Prostate gland (tissue), 2 donors: ENCODE results near the gene U2AF2. TPM values are rescaled to one million over a fixed set of nuclear protein-coding genes. Genes with fewer than 3 reads are reported as not detected.

Source experiments
- DNase-seq: peaks from one replicate; pipeline ENCODE4 v3.0.0-alpha.2; 2019; ENCODE audit warnings: low spot score
- H3K27ac ChIP-seq, 2 donors: fragments of 200-600 bp; sonication (generic); 2 replicates each; pipeline ENCODE4 v1.5.1; 2017 to 2019
- H3K27me3 ChIP-seq: fragments of 200-600 bp; sonication (generic); replicated peaks from 2 replicates; pipeline ENCODE4 v1.5.1; 2019; ENCODE audit not compliant: insufficient read depth
- H3K36me3 ChIP-seq, 2 donors: fragments of 200-600 bp; sonication (generic); 1 replicate in 1 of 2; 2 replicates in 1 of 2; pipeline versions ENCODE4 v1.5.1 to v1.8.1; 2017 to 2019
- H3K4me1 ChIP-seq: fragments of 200-600 bp; sonication (generic); replicated peaks from 2 replicates; pipeline ENCODE4 v1.5.1; 2019
- H3K4me3 ChIP-seq, 2 donors: fragments of 200-600 bp; sonication (generic); 2 replicates each; pipeline ENCODE4 v1.5.1; 2017 to 2019
- H3K9me3 ChIP-seq: fragments of 200-600 bp; sonication (generic); 2 replicates; pipeline ENCODE4 v1.5.1; 2017
- POLR2A ChIP-seq: fragments of 450-650 bp; IDR thresholded peaks from one replicate; pipeline ENCODE4 v1.6.1; 2016; ENCODE audit warnings: antibody characterized with exemption, mild to moderate bottlenecking
- POLR2AphosphoS5 ChIP-seq: sonication (generic); formaldehyde crosslinking; IDR thresholded peaks from one replicate; pipeline ENCODE4 v1.6.1; 2017; ENCODE audit warnings: antibody characterized with exemption
- WGBS: methylation state at CpG from one replicate; pipeline ENCODE4 v1.1.5; 2018; 5-methylcytosine and 5-hydroxymethylcytosine counted together
- intact Hi-C: fragments of 100-400 bp; cut with DNase I; formaldehyde crosslinking; loops from one replicate; pipeline ENCODE4 v1.14.2; 2022
- total RNA-seq, 2 donors: library from RNA; depleted of rRNA; stranded (reverse); fragments of >200 nt; gene quantifications; one replicate each; pipeline ENCODE4 v1.1.0, GENCODE V29; 2016
- TF ChIP-seq, protein P1 (sequence below), 4 experiments: fragments of 200-600 bp in 2 of 4; fragments of 450-650 bp in 2 of 4; sonication (generic) in 2 of 4; IDR thresholded peaks; 1 replicate in 3 of 4; 2 replicates in 1 of 4; pipeline ENCODE4 v1.5.1; 2016 to 2019; ENCODE audit warnings: antibody characterized with exemption in 4 of 4, mild to moderate bottlenecking in 2 of 4, moderate library complexity in 2 of 4

Gene U2AF2
- total RNA-seq, 2 donors from 2014 or later: 99.2 to 224 TPM

DNA sequence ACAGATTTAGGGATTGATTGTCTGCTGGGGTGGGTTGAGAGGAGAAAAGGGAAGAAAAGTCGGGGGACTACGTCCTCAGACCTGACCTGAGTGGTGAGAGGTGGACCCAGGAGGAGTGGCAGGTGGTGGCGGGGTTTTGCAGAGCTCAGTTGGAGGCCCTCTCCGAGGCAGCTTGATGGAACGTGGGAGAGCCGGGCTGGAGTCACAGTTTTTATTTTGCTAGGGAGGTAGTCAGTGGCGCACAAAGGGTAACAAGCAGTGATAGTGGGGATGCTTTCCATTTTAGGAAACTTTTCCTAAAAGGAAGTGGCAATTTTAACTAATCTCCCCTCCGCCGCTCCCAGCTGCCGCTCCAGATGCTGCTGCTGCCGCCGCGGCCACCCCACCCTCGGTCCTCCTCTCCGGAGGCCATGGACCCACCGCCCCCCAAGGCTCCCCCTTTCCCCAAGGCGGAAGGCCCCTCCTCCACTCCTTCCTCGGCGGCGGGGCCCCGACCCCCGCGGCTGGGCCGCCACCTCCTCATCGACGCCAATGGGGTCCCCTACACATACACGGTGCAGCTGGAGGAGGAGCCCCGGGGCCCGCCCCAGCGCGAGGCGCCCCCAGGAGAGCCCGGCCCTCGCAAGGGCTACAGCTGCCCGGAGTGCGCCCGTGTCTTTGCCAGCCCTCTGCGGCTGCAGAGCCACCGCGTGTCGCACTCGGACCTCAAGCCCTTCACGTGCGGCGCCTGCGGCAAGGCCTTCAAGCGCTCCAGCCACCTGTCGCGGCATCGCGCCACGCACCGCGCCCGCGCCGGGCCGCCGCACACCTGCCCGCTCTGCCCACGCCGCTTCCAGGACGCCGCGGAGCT, 12.5 kb upstream of the U2AF2 start:
- DNase-seq: no peak
- intact Hi-C loops: no loop called here
- Histone ChIP-seq H3K27me3 (no peaks in the 10 kb centered on the region), H3K4me1 (peaks cover 31% of the 10 kb centered on the region), H3K4me3 (peak overlapping the region; percentile 85 to 91), H3K9me3 (no peaks in the 10 kb centered on the region), H3K27ac (peak overlapping the region; percentile 93 to 95), H3K36me3 (no peaks in the 10 kb centered on the region)
- WGBS: under 1% methylated on average over 28 of the region's 65 CpGs
- TF ChIP-seq POLR2AphosphoS5 (no peak), POLR2A (no peak)
- TF ChIP-seq, protein P1, sequence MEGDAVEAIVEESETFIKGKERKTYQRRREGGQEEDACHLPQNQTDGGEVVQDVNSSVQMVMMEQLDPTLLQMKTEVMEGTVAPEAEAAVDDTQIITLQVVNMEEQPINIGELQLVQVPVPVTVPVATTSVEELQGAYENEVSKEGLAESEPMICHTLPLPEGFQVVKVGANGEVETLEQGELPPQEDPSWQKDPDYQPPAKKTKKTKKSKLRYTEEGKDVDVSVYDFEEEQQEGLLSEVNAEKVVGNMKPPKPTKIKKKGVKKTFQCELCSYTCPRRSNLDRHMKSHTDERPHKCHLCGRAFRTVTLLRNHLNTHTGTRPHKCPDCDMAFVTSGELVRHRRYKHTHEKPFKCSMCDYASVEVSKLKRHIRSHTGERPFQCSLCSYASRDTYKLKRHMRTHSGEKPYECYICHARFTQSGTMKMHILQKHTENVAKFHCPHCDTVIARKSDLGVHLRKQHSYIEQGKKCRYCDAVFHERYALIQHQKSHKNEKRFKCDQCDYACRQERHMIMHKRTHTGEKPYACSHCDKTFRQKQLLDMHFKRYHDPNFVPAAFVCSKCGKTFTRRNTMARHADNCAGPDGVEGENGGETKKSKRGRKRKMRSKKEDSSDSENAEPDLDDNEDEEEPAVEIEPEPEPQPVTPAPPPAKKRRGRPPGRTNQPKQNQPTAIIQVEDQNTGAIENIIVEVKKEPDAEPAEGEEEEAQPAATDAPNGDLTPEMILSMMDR (IDR thresholded peaks at IDR 0.05): no peak

DNA sequence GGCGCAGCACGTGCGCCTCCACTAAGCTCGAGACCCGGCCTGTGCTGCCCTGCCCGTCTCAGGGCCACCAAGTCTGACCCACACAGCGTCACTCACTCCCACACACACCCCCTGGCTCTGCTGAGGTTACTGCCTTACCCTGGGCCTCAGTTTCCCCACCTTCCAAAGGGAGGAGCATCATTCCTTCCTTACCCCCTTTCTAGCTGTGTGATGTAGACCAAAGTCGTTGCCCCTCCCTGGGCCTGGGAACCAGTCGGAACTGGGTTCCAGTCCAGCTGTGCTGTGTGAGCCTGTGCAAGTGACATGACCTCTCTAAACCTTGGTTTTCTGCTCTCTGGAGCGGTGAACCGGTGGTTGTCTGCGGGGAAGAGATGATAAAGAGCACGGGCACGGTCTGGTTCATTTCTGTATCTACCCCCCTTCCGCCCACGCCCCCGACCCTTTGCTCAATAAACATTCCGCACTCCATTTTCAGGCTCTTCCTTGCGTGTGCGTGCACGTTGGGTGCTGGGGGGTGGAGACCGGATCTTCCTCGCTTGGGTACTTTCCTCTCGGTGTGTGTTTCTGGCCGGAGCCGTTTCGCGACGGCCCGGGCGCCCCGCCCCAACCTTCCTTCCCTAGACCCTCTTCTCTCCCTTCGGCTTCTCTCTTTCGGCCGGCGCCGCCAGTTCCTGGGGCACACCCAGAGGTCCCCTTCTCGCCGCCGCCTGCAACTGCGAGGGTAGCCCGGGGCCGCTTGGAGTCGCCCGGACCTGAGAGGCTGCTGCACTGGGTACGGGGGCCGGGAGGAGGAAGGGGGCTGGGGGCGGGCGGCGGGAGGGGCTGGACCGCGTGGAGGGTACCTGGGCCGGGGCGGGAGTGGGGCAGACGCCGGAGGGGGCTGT, 11.6 kb upstream of the U2AF2 start, which contains the start of gene ZNF581:
Gene ZNF581 (plus strand): TSS at position 647 of the 884 bp plus-strand sequence. CDS start 923 bp downstream, outside the sequence.
- 3% methylated on average over 53 of the region's 56 CpGs for WGBS
- Histone ChIP-seq H3K27ac (peak within 1 kb of the TSS; percentile 93 to 95), H3K4me1 (peaks cover 33% of the 10 kb centered on the region), H3K27me3 (no peaks in the 10 kb centered on the region), H3K4me3 (peak within 1 kb of the TSS; percentile 85 to 91), H3K9me3 (no peaks in the 10 kb centered on the region), H3K36me3 (no peaks in the 10 kb centered on the region)
- DNase-seq: peak; percentile 56
- TF ChIP-seq, protein P1 (IDR thresholded peaks at IDR 0.05): peak in 1 of 4 experiments; percentile 9
- TF ChIP-seq POLR2AphosphoS5 (peak; percentile 86), POLR2A (no peak)
- intact Hi-C loops: no loop called here

DNA sequence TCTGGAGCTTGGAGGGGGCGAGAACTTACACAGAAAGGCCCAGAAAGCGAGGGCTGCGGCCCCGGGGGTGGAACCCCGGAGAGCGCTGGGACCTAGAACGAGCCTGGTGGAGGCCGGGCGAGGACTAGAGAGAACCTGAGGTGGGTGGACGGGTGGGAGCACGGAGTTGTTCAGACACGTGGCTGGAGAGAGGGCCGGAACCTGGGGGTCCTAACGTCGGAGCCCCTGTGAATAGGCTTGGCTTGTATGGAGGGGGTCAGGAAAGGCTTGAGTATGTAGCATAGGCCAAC, 11.0 kb upstream of the U2AF2 start:
- Histone ChIP-seq H3K4me1 (peaks cover 37% of the 10 kb centered on the region), H3K36me3 (no peaks in the 10 kb centered on the region), H3K4me3 (peak overlapping the region; percentile 85 to 91), H3K27me3 (no peaks in the 10 kb centered on the region), H3K27ac (peak overlapping the region; percentile 93 to 95), H3K9me3 (no peaks in the 10 kb centered on the region)
- no peak for DNase-seq
- WGBS: 2% methylated on average over 15 of the region's 15 CpGs
- TF ChIP-seq, protein P1 (IDR thresholded peaks at IDR 0.05): no peak
- no peak for TF ChIP-seq POLR2AphosphoS5
- TF ChIP-seq POLR2A: no peak
- intact Hi-C loops: no loop called here

DNA sequence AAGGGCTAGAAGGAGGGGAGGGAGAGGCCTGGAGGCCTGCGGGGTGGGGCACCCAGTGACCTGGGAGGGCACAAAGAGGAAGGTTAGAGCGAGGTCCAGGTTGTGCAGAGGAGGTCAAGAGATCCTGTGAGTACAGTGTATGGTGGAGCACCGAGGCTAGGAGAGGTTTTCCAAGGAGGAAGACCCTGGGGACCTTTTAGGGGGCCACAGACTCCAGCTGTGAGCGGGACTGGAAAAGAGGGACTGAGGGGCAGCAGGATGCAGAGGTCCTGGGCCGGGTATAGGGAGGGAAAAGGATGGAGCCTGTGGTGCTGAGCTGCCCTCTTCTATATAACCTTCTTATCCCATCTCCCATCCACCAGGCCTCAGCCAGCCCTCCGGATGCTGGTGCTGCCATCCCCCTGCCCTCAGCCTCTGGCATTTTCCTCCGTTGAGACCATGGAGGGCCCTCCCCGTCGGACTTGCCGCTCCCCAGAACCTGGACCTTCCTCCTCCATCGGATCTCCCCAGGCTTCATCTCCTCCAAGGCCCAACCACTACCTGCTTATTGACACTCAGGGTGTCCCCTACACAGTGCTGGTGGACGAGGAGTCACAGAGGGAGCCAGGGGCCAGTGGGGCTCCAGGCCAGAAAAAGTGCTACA, 10.5 kb upstream of the U2AF2 start:
- Histone ChIP-seq H3K4me3 (peak overlapping the region; percentile 85 to 91), H3K4me1 (peaks cover 38% of the 10 kb centered on the region), H3K9me3 (no peaks in the 10 kb centered on the region), H3K27ac (peak overlapping the region; percentile 93 to 95), H3K27me3 (no peaks in the 10 kb centered on the region), H3K36me3 (no peaks in the 10 kb centered on the region)
- DNase-seq: no peak
- WGBS: 39% methylated on average over 12 of the region's 12 CpGs
- intact Hi-C loops: no loop called here
- TF ChIP-seq, protein P1 (IDR thresholded peaks at IDR 0.05): no peak
- TF ChIP-seq POLR2AphosphoS5: no peak
- TF ChIP-seq POLR2A: no peak
